HepG2 (cell line): ENCODE results near the gene COPZ1. TPM values are rescaled to one million over a fixed set of nuclear protein-coding genes. Genes with fewer than 3 reads are reported as not detected.
A peak's percentile ranks its signal among the peaks of the same experiment; 100 is the strongest.

Experiments used
- ARNTL ChIP-seq: sonication (generic); formaldehyde crosslinking; IDR thresholded peaks from 2 replicates; pipeline ENCODE4 v1.4.0; 2020; ENCODE audit warnings: mild to moderate bottlenecking, missing genetic modification reagents
- BHLHE40 ChIP-seq: IDR thresholded peaks from 2 replicates; pipeline ENCODE4 v1.6.1; 2011; ENCODE audit warnings: low read length, improper control_type of control experiment
- BRD4 ChIP-seq: sonication (generic); formaldehyde crosslinking; IDR thresholded peaks from 2 replicates; pipeline ENCODE4 v1.4.0; 2020; ENCODE audit warnings: missing genetic modification reagents
- ISL2 ChIP-seq: sonication (generic); formaldehyde crosslinking; IDR thresholded peaks from 2 replicates; pipeline ENCODE4 v1.5.0; 2020; ENCODE audit warnings: missing genetic modification reagents
- PRDM10 ChIP-seq: sonication (generic); formaldehyde crosslinking; IDR thresholded peaks from 2 replicates; pipeline ENCODE4 v1.4.0; 2020; ENCODE audit warnings: low read depth, missing genetic modification reagents
- RBAK ChIP-seq: sonication (generic); formaldehyde crosslinking; IDR thresholded peaks from 2 replicates; pipeline ENCODE4 v1.5.1; 2020; ENCODE audit warnings: mild to moderate bottlenecking, missing genetic modification reagents
- REST ChIP-seq, 2 experiments: IDR thresholded peaks; 2 replicates each; pipeline ENCODE4 v1.6.1; 2011 to 2012; ENCODE audit warnings: low read length in 2 of 2, borderline replicate concordance in 1 of 2, low read depth in 1 of 2, mild to moderate bottlenecking in 1 of 2, moderate library complexity in 1 of 2
- SALL1 ChIP-seq: sonication (generic); formaldehyde crosslinking; IDR thresholded peaks from 2 replicates; pipeline ENCODE4 v1.8.0; 2022; ENCODE audit warnings: mild to moderate bottlenecking, missing genetic modification reagents
- SOX5 ChIP-seq: IDR thresholded peaks from 2 replicates; pipeline ENCODE4 v1.6.1; 2016; ENCODE audit warnings: borderline replicate concordance
- TOPORS ChIP-seq: sonication (generic); formaldehyde crosslinking; IDR thresholded peaks from 2 replicates; pipeline ENCODE4 v1.8.0; 2023; ENCODE audit warnings: mild to moderate bottlenecking, missing genetic modification reagents
- ZNF614 ChIP-seq: IDR thresholded peaks from 2 replicates; pipeline ENCODE4 v1.6.1; 2018; ENCODE audit warnings: missing biosample characterization, missing genetic modification reagents, inconsistent platforms, borderline replicate concordance
- ZNF678 ChIP-seq: sonication (generic); formaldehyde crosslinking; IDR thresholded peaks from 2 replicates; pipeline ENCODE4 v1.4.0; 2020; ENCODE audit warnings: mild to moderate bottlenecking, missing genetic modification reagents
- ZNF709 ChIP-seq: sonication (generic); formaldehyde crosslinking; IDR thresholded peaks from 2 replicates; pipeline ENCODE4 v1.5.0; 2020; ENCODE audit warnings: mild to moderate bottlenecking, missing genetic modification reagents
- polyA plus RNA-seq, 8 experiments: library from polyadenylated mRNA; depleted of rRNA in 3 of 8; stranded (reverse) in 7 of 8; unstranded in 1 of 8; fragments of >200 nt; fragmentation: Illumina TruSeq in 4 of 8; extraction: Trizol in 4 of 8; gene quantifications; 2 replicates each; pipeline versions ENCODE4 v1.2.1 to v1.2.3, GENCODE V29; 2011 to 2016; ENCODE audit warnings: low read depth in 4 of 8, missing spikeins in 1 of 8, mixed read lengths in 1 of 8; ENCODE audit not compliant: insufficient read depth in 1 of 8
- total RNA-seq, 5 experiments: library from RNA; depleted of rRNA; stranded (reverse); fragments of >200 nt; fragmentation: Illumina TruSeq; extraction: Trizol; gene quantifications; 2 replicates each; pipeline ENCODE4 v1.2.3, GENCODE V29; 2016; ENCODE audit warnings: low read depth in 1 of 5

The COPZ1 gene
- total and polyA plus RNA-seq, 2 of the 13 experiments (the other 11 are each of a cell fraction or from before 2014, with no cell fraction given), result 125 to 184 TPM

- TF ChIP-seq ISL2 (CRISPR knock-in tag) (no peak; the same call in none of the 2 replicates), SALL1 (peak; percentile 57), RBAK (CRISPR knock-in tag) (no peak), ARNTL (CRISPR knock-in tag) (peak; percentile 83; the same call in 1 of the 2 replicates), SOX5 (CRISPR knock-in tag) (peak; percentile 29; the same call in 1 of the 2 replicates), ZNF614 (CRISPR knock-in tag) (0 out of 2 replicates have a peak, but pooled peaks have one; percentile 9), TOPORS (0 out of 2 replicates have a peak, but pooled peaks have one; percentile 14), REST (IDR thresholded peaks at IDR 0.05; ENCODE audit: borderline replicate concordance in 1 of 2, low read depth in 1 of 2, low read length in 2 of 2) (no peak), BHLHE40 (peak; percentile 85), PRDM10 (CRISPR knock-in tag) (0 out of 2 replicates have a peak, but pooled peaks have one; percentile 21), BRD4 (CRISPR knock-in tag) (no peak), ZNF678 (0 out of 2 replicates have a peak, but pooled peaks have one; percentile 51), ZNF709 (CRISPR knock-in tag) (0 out of 2 replicates have a peak, but pooled peaks have one; percentile 54)
Observed at GRCh38 chr12:54279632-54280467, 45.1 kb upstream of the COPZ1 start, which contains the start of gene CBX5 (continued).
